HepG2 (cell line): ENCODE measurements around the gene SPG7. TPM values are rescaled to one million over a fixed set of nuclear protein-coding genes. Genes with fewer than 3 reads are reported as not detected.

Experiments used
- AFF4 ChIP-seq: sonication (generic); formaldehyde crosslinking; IDR thresholded peaks from 2 replicates; pipeline ENCODE4 v1.4.0; 2020; ENCODE audit warnings: missing genetic modification reagents
- AHR ChIP-seq: IDR thresholded peaks from 2 replicates; pipeline ENCODE4 v1.6.1; 2018; ENCODE audit warnings: missing genetic modification reagents, missing compliant biosample characterization
- CHCHD3 ChIP-seq: sonication (generic); formaldehyde crosslinking; IDR thresholded peaks from 2 replicates; pipeline ENCODE4 v1.8.0; 2022; ENCODE audit warnings: mild to moderate bottlenecking, missing genetic modification reagents, moderate library complexity
- MAZ ChIP-seq, 2 experiments: sonication (generic) in 1 of 2; formaldehyde crosslinking in 1 of 2; IDR thresholded peaks; 2 replicates each; pipeline versions ENCODE4 v1.5.0 to v1.6.1; 2012 to 2020; ENCODE audit warnings: low read depth in 2 of 2, mild to moderate bottlenecking in 2 of 2, borderline replicate concordance in 1 of 2, improper control_type of control experiment in 1 of 2, low read length in 1 of 2, missing genetic modification reagents in 1 of 2, moderate library complexity in 1 of 2
- NCOA5 ChIP-seq: sonication (generic); formaldehyde crosslinking; IDR thresholded peaks from 2 replicates; pipeline ENCODE4 v1.4.0; 2020; ENCODE audit warnings: missing genetic modification reagents
- PAF1 ChIP-seq: IDR thresholded peaks from 2 replicates; pipeline ENCODE4 v1.6.1; 2016; ENCODE audit warnings: missing genetic modification reagents, missing compliant biosample characterization
- ZC3H4 ChIP-seq: sonication (generic); formaldehyde crosslinking; IDR thresholded peaks from 2 replicates; pipeline ENCODE4 v1.4.0; 2020; ENCODE audit warnings: missing genetic modification reagents, borderline replicate concordance
- ZNF337 ChIP-seq: sonication (generic); formaldehyde crosslinking; IDR thresholded peaks from 2 replicates; pipeline ENCODE4 v1.5.1; 2020; ENCODE audit warnings: missing genetic modification reagents, low read depth, mild to moderate bottlenecking, borderline replicate concordance
- ZNF576 ChIP-seq: sonication (generic); formaldehyde crosslinking; IDR thresholded peaks from 2 replicates; pipeline ENCODE4 v1.4.0; 2020; ENCODE audit warnings: mild to moderate bottlenecking, missing genetic modification reagents
- ZNF766 ChIP-seq: sonication (generic); formaldehyde crosslinking; IDR thresholded peaks from 2 replicates; pipeline ENCODE4 v1.5.0; 2020; ENCODE audit warnings: missing genetic modification reagents, borderline replicate concordance
- polyA plus RNA-seq, 8 experiments: library from polyadenylated mRNA; depleted of rRNA in 3 of 8; stranded (reverse) in 7 of 8; unstranded in 1 of 8; fragments of >200 nt; fragmentation: Illumina TruSeq in 4 of 8; extraction: Trizol in 4 of 8; gene quantifications; 2 replicates each; pipeline versions ENCODE4 v1.2.1 to v1.2.3, GENCODE V29; 2011 to 2016; ENCODE audit warnings: low read depth in 4 of 8, missing spikeins in 1 of 8, mixed read lengths in 1 of 8; ENCODE audit not compliant: insufficient read depth in 1 of 8
- total RNA-seq, 5 experiments: library from RNA; depleted of rRNA; stranded (reverse); fragments of >200 nt; fragmentation: Illumina TruSeq; extraction: Trizol; gene quantifications; 2 replicates each; pipeline ENCODE4 v1.2.3, GENCODE V29; 2016; ENCODE audit warnings: low read depth in 1 of 5
- TF ChIP-seq, protein P1 (sequence below): sonication (generic); formaldehyde crosslinking; IDR thresholded peaks from 2 replicates; pipeline ENCODE4 v1.4.0; 2020; ENCODE audit warnings: missing genetic modification reagents

The SPG7 gene
- total and polyA plus RNA-seq, 2 of the 13 experiments (the other 11 are each of a cell fraction or from before 2014, with no cell fraction given) = 66.0 to 136 TPM

- TF ChIP-seq, protein P1, sequence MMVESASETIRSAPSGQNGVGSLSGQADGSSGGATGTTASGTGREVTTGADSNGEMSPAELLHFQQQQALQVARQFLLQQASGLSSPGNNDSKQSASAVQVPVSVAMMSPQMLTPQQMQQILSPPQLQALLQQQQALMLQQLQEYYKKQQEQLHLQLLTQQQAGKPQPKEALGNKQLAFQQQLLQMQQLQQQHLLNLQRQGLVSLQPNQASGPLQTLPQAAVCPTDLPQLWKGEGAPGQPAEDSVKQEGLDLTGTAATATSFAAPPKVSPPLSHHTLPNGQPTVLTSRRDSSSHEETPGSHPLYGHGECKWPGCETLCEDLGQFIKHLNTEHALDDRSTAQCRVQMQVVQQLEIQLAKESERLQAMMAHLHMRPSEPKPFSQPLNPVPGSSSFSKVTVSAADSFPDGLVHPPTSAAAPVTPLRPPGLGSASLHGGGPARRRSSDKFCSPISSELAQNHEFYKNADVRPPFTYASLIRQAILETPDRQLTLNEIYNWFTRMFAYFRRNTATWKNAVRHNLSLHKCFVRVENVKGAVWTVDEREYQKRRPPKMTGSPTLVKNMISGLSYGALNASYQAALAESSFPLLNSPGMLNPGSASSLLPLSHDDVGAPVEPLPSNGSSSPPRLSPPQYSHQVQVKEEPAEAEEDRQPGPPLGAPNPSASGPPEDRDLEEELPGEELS = no peak
- TF ChIP-seq PAF1 (CRISPR knock-in tag) (peak; percentile 86; the same call in 1 of the 2 replicates), CHCHD3 (no peak; the same call in 1 of the 2 replicates), AFF4 (CRISPR knock-in tag) (0 out of 2 replicates have a peak, but pooled peaks have one; percentile 5), AHR (CRISPR knock-in tag) (peak; percentile 64; the same call in 1 of the 2 replicates), MAZ (IDR thresholded peaks at IDR 0.05; ENCODE audit: borderline replicate concordance, low read depth, low read length) (no peak), MAZ (CRISPR knock-in tag; IDR thresholded peaks at IDR 0.05; ENCODE audit: low read depth) (0 out of 2 replicates have a peak, but pooled peaks have one; percentile 15), ZNF337 (CRISPR knock-in tag) (no peak), ZC3H4 (0 out of 2 replicates have a peak, but pooled peaks have one; percentile 10), ZNF766 (CRISPR knock-in tag) (0 out of 2 replicates have a peak, but pooled peaks have one; percentile 9), NCOA5 (0 out of 2 replicates have a peak, but pooled peaks have one; percentile 92), ZNF576 (CRISPR knock-in tag) (0 out of 2 replicates have a peak, but pooled peaks have one; percentile 33)
These were observed 56.5 kb downstream of the SPG7 start (continued) for GRCh38 chr16:89564476-89565255.
